Sigmoid colon (tissue), 4 donors: ENCODE data around the gene MYOF.

Experiments
- CTCF ChIP-seq, 4 experiments: fragments of 450-650 bp in 3 of 4; fragments of 200-600 bp in 1 of 4; IDR thresholded peaks; one replicate each; pipeline ENCODE4 v1.5.1; 2016 to 2019; ENCODE audit warnings: antibody characterized with exemption in 4 of 4, mild to moderate bottlenecking in 3 of 4, moderate library complexity in 2 of 4
- EP300 ChIP-seq, 4 donors: sonication (generic); formaldehyde crosslinking; IDR thresholded peaks; one replicate each; pipeline ENCODE4 v1.6.1; 2017; ENCODE audit warnings: antibody characterized with exemption in 4 of 4

GRCh38 chr10:93434991-93435491 is 47.1 kb downstream of the MYOF start:
- TF ChIP-seq CTCF (IDR thresholded peaks at IDR 0.05) = no peak
- TF ChIP-seq EP300 (IDR thresholded peaks at IDR 0.05) = no peak
